HepG2 (cell line): ENCODE data around the gene SORBS2. TPM values are rescaled to one million over a fixed set of nuclear protein-coding genes. Genes with fewer than 3 reads are reported as not detected.

Experiments
- ARID2 ChIP-seq: sonication (generic); formaldehyde crosslinking; IDR thresholded peaks from 2 replicates; pipeline ENCODE4 v1.8.1; 2022; ENCODE audit warnings: mild to moderate bottlenecking, missing genetic modification reagents, borderline replicate concordance
- IKZF4 ChIP-seq: sonication (generic); formaldehyde crosslinking; IDR thresholded peaks from 2 replicates; pipeline ENCODE4 v1.5.1; 2020; ENCODE audit warnings: borderline replicate concordance, mild to moderate bottlenecking, low read depth, missing genetic modification reagents; ENCODE audit errors: not compliant biosample characterization
- JUNB ChIP-seq: sonication (generic); formaldehyde crosslinking; IDR thresholded peaks from 2 replicates; pipeline ENCODE4 v1.8.0; 2022; ENCODE audit warnings: missing genetic modification reagents, mild to moderate bottlenecking, borderline replicate concordance
- MTA3 ChIP-seq: sonication (generic); formaldehyde crosslinking; IDR thresholded peaks from 2 replicates; pipeline ENCODE4 v1.4.0; 2020; ENCODE audit warnings: missing genetic modification reagents
- TOE1 ChIP-seq: sonication (generic); formaldehyde crosslinking; IDR thresholded peaks from 2 replicates; pipeline ENCODE4 v1.4.0; 2020; ENCODE audit warnings: mild to moderate bottlenecking, missing genetic modification reagents
- ZNF674 ChIP-seq: sonication (generic); formaldehyde crosslinking; IDR thresholded peaks from 2 replicates; pipeline ENCODE4 v1.5.0; 2020; ENCODE audit warnings: low read depth, mild to moderate bottlenecking, missing genetic modification reagents
- ZNF782 ChIP-seq: sonication (generic); formaldehyde crosslinking; IDR thresholded peaks from 2 replicates; pipeline ENCODE4 v1.4.0; 2020; ENCODE audit warnings: missing genetic modification reagents, mild to moderate bottlenecking, borderline replicate concordance
- polyA plus RNA-seq, 8 experiments: library from polyadenylated mRNA; depleted of rRNA in 3 of 8; stranded (reverse) in 7 of 8; unstranded in 1 of 8; fragments of >200 nt; fragmentation: Illumina TruSeq in 4 of 8; extraction: Trizol in 4 of 8; gene quantifications; 2 replicates each; pipeline versions ENCODE4 v1.2.1 to v1.2.3, GENCODE V29; 2011 to 2016; ENCODE audit warnings: low read depth in 4 of 8, missing spikeins in 1 of 8, mixed read lengths in 1 of 8; ENCODE audit not compliant: insufficient read depth in 1 of 8
- total RNA-seq, 5 experiments: library from RNA; depleted of rRNA; stranded (reverse); fragments of >200 nt; fragmentation: Illumina TruSeq; extraction: Trizol; gene quantifications; 2 replicates each; pipeline ENCODE4 v1.2.3, GENCODE V29; 2016; ENCODE audit warnings: low read depth in 1 of 5
- TF ChIP-seq, protein P1 (sequence below): sonication (generic); formaldehyde crosslinking; IDR thresholded peaks from 2 replicates; pipeline ENCODE4 v1.5.1; 2020; ENCODE audit warnings: missing genetic modification reagents, mild to moderate bottlenecking, borderline replicate concordance
- TF ChIP-seq, protein P2 (sequence below): sonication (generic); formaldehyde crosslinking; IDR thresholded peaks from 2 replicates; pipeline ENCODE4 v1.4.0; 2020; ENCODE audit warnings: missing genetic modification reagents

SORBS2 gene
- total and polyA plus RNA-seq, 2 of the 13 experiments (the other 11 are each of a cell fraction or from before 2014, with no cell fraction given) = 25.0 to 80.5 TPM

DNA sequence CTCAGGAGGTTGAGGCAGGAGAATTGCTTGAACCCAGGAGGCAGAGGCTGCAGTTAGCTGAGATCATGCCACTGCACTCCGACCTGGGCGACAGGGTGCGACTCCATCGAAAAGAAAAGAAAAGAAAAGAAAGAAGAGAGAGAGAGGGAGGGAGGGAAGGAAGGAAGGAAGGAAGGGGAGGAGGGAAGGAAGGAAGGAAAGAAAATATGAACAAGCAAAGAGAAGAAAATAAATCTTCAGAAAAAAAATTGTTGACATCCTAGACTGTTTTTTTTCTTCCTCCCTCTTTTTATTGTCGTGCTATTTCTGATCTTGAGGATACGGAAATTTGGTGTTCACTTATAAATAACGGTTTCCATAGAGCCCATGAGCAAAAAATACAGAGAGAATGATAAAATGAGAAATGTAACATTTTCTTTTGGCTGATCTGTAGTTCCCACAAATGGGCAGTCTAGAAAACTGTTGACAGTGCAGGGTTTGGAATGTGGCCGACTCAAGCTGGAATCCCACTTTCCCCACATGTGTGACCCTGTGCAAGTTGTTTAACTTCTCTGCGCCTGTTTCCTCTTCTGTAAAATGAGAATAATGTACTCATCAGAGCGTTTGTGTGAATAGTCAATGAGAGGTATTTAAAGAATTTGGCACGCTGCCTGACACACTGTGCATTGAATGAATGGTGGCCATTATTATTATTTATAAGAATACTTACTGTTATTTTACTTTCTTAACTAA lies 19.4 kb downstream of the SORBS2 start (continued):
- TF ChIP-seq TOE1 (CRISPR knock-in tag) (no peak), ZNF782 (CRISPR knock-in tag) (no peak), ARID2 (CRISPR knock-in tag) (no peak), JUNB (CRISPR knock-in tag) (no peak), MTA3 (CRISPR knock-in tag) (no peak), ZNF674 (CRISPR knock-in tag) (no peak), IKZF4 (no peak)
- TF ChIP-seq, protein P1, sequence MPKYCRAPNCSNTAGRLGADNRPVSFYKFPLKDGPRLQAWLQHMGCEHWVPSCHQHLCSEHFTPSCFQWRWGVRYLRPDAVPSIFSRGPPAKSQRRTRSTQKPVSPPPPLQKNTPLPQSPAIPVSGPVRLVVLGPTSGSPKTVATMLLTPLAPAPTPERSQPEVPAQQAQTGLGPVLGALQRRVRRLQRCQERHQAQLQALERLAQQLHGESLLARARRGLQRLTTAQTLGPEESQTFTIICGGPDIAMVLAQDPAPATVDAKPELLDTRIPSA = no peak
- TF ChIP-seq, protein P2, sequence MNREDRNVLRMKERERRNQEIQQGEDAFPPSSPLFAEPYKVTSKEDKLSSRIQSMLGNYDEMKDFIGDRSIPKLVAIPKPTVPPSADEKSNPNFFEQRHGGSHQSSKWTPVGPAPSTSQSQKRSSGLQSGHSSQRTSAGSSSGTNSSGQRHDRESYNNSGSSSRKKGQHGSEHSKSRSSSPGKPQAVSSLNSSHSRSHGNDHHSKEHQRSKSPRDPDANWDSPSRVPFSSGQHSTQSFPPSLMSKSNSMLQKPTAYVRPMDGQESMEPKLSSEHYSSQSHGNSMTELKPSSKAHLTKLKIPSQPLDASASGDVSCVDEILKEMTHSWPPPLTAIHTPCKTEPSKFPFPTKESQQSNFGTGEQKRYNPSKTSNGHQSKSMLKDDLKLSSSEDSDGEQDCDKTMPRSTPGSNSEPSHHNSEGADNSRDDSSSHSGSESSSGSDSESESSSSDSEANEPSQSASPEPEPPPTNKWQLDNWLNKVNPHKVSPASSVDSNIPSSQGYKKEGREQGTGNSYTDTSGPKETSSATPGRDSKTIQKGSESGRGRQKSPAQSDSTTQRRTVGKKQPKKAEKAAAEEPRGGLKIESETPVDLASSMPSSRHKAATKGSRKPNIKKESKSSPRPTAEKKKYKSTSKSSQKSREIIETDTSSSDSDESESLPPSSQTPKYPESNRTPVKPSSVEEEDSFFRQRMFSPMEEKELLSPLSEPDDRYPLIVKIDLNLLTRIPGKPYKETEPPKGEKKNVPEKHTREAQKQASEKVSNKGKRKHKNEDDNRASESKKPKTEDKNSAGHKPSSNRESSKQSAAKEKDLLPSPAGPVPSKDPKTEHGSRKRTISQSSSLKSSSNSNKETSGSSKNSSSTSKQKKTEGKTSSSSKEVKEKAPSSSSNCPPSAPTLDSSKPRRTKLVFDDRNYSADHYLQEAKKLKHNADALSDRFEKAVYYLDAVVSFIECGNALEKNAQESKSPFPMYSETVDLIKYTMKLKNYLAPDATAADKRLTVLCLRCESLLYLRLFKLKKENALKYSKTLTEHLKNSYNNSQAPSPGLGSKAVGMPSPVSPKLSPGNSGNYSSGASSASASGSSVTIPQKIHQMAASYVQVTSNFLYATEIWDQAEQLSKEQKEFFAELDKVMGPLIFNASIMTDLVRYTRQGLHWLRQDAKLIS (CRISPR knock-in tag) = no peak
- TF ChIP-seq, all 625 proteins: peak for 64
